Hematopoietic multipotent progenitor cell treated with erythropoietin and hydrocortisone succinate and interleukin-3 and kit ligand, for 6 days (in vitro differentiated cells): ENCODE results near the gene ADRA2B.

Source experiments
- DNase-seq: peaks from one replicate; pipeline ENCODE4 v3.0.0-alpha.2; 2015

The ADRA2B gene

GRCh38 chr2:96115631-96116423 lies 544 bp downstream of the ADRA2B start:
- DNase-seq: no peak

GRCh38 chr2:96114903-96115581 lies 1.3 kb downstream of the ADRA2B start:
- no peak for DNase-seq

DNA sequence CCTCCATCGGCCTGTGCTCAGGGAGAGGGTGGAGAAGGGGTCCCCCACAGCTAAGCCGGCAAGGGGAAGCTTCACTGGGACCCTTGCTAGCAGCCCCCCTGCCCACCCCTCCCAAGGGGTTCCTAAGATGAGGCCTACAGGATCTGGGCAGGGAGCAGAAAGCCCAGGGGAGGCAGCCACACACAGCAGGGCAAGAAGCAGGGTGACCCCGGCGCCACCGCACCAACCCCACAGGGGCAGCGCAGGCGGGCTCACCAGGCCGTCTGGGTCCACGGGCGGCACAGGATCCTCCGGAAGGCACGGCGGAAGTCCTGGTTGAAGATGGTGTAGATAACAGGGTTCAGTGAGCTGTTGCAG lies 1.8 kb downstream of the ADRA2B start:
- no peak for DNase-seq

DNA sequence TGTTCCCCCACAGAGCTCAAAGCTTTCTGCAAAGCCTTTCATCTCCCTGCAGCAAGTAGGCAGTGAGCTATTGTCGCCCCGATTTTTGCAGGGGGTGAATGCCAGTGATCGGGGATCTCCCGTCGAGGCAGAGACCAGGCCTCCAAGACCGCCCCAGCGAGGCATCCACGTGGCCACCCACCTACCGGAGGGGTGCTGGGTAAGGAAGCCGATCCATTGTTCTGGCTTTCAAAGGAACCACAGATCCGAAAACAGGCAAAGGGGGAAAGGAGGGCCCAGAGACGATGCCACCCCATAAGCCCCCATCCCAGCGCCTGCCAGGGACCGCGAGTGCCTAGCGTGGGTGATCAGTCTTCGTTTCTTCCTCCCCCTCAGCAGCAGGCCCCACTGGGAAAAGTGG lies 2.4 kb downstream of the ADRA2B start:
- DNase-seq: no peak

DNA sequence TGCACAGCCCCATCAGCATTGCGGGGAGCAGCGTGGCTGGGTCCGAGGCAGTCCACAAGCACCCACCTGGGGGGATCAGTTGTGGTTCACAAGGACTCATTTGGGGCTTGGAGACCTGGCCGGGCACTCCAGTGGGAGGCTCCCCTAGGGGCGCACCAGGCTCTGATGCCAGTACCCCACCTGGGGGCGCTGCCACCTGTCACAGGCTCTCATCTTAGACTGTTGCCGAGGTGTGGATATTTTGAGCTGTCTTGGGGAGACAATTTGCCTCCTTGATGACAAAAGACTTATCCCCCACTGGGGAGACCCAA lies 3.0 kb downstream of the ADRA2B start:
- peak; percentile 43 for DNase-seq

DNA sequence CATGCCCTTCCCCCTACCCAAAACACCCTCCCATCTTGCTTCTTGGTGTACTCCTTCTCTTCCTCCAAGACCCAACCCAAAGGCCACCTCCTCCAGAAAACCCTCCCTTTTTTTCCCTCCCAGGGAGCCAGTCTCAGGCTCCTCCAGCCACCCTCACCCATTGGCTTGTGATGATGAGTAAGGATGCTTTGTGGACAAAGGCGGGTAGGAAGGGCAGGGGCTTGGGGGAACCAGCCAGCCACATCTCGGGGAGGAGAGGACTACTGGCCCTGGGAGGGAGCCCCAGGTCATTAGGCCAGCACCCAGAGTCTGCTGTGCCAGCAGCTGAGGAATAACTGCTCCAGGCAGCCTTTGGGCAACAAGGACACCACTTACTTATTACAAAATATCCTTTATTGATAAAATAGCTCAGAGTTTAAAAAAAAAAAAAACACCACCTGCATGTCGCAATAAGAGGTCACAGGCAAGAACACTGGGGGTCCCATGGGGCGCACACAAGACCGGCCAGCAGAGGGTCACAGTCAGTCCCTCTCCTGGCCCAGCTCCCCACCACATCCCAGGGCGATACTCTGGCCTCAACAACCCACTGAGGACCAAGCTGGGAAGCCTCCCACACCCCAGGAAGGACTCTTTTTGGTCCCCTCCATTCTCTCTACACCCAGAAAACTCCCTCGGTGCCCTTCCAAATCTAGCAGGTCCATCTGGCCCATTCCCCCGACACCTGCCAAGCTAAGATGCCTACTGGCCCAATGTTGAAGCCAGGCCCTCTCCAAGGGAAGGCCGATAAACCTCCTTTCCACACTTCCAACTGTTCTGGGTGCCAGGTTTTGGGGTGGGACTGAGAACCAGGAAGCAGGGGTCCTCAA lies 3.6 kb downstream of the ADRA2B start:
- DNase-seq: no peak

DNA sequence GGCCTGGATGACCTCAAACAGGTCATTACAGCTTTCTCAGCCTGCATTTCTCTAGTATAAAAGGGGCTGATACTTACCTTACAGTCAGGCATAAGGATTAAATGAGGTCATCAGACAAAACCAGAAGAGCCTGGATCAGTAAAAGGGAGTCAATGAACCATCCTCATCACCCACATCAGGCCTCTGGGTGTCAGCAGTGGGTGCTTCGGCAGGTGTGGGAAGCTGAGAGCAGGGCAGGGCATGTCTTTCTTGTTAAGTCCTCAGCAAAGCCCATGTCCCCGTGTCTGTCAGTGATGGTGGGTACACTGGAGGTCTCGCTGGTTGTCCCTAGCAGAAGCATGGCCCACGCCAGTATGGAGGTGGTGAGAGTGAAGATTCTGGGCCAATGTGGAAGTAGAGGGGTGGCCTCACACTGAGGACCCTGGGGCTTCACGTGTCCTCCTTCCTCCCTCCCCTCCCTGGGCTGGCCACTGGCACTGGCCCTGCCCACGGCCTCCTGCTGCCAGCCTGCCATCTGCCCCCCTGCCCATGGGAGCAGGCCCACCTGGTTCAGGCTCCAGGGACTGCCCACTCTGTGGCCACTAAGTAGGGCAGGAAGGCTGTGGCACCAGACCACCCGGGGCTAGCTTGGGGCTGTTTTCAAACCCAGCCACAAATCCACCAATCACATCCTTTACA lies 4.4 kb downstream of the ADRA2B start:
- no peak for DNase-seq

DNA sequence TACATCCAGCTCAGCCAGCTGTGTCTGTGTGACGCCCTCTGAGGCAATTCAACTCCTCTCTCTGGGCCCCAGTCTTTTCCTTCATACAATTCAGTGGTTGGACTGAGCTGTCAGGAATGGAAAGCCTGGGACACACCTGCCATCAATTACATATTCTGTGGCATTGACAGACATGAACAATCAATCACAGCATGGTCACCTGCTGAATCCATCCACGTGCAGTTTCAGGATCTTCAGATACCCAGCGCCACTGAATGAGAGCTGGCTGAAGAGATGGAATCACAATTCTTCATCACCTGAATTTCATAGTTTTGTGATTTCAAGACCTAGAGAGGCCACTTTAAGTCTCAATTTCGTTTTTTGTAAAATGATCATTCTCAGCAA lies 5.1 kb downstream of the ADRA2B start:
- DNase-seq: no peak

DNA sequence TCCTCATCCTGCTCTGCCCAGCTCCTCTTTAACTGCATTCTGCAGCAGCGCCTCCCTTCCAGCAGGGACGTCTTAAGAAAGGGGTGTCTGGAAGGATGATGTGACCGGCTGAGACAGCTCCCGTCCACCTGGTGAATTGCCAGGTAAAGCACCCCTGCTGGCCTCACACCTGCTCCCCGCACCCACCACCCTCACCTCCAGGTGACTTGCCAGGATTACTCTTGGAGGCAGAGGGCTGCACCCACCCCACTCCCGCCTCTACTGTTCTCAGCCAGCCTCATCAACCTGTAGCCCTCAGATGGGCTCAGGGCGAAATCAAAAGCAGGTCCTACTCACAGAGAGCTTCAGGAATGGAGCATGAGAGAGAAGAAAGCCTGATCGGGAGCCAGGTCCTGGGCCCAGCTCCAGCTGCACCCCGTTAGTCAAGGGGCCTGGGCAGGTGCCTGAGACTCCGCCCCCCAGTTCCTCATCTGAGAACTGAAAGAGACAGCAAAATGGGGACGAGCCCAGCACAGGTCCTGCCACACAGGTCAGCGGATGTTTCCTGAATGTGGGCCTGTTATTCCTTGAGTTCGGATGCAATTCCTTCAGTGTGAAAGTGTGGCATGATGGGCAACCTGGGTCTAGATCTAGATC lies 5.6 kb downstream of the ADRA2B start:
- no peak for DNase-seq

GRCh38 chr2:96109931-96110511 lies 6.3 kb downstream of the ADRA2B start:
- DNase-seq: no peak

DNA sequence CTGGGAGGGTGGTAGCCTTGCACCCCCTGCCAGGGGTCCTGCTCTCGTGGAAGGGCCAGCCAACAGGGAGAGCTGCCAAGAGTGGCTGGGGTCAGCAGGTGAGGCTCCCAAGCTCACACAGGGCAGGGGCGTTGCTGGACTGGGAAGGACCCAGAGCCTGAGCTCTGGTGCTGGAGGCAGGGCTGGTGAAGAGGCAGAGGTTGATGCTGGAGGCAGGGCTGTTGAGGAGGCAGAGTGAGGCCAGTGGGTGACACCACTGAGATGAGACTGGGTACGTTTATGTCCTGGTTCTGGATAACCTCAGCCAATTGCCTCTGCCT lies 7.0 kb downstream of the ADRA2B start:
- no peak for DNase-seq

DNA sequence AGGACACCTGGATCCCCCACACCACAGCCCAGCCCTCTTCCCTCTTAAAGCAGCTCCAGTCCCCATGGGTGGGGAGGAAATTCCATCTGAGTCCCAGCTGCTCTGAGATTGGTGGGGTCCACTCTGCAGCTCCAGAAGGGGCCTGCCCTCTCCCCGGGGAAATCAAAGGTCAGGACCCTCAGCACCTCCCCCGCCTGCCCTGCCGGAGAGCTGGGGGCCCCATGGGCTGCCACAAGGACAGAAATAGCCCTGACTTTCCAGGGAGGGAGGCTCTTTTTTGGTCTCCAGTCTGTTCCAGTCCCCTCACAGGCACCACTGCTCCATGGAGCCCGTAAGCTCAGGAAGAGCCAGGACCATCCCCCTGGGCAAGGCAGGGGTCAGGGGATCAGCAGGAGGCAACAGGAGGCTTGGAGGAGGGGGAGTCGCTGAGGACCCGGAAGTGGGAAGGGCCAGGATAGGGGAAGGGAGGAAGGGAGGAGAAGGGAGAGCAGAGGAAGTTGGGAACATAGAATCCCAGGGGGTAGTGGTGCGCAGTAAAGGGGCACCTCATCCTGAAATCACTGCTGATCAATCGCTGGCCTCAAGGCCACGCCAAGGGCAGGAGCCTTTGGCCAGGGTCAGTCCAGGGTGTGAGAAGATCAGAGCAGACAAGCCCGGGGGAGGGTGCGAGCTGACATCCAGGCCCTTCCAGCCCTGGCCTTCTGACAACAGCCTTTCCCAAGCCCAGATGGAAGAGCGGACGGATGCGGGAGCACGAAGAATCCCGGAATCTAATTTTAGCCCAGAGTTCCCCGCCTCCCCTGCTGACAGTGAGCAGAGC lies 7.6 kb downstream of the ADRA2B start:
- no peak for DNase-seq

DNA sequence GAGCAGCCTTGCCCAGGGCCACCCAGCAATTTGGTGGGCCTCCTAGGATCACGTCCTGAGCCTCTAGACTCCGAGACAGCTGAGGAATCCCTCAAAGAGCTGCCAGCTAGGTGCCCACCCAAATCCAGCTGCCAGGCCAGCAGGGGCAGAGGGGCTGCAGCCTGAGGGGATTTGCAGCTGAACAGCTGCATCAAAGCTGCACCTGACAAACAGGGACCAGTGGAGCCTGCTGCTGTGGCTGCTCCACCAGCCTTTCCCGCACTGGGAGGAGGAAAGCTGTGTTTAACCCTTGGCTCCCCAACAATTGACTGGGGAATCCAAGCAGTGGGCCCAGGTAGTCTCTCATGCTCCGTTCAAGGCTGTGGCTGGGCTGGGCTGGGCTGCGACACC lies 8.2 kb downstream of the ADRA2B start:
- no peak for DNase-seq

DNA sequence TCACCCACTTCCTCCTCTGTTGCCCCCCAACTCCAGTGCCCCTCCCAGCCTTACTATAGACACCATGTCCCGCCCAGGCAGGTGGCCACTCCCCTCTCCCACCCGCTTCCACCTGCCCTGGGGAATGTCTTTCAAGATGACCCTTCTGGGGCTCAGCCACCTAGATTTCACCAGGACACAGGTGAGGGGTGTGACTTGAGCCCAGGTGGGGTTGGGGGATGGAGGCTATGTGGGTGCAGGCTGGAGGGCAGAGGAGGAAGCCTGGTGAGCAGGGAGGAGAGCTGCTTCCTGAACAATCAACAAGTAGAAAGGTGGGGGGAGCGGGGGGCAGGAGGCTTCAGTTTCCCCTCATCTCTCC lies 8.7 kb downstream of the ADRA2B start:
- DNase-seq: no peak

- no peak for DNase-seq
Observed at GRCh38 chr2:96106991-96107707, 9.2 kb downstream of the ADRA2B start.

DNA sequence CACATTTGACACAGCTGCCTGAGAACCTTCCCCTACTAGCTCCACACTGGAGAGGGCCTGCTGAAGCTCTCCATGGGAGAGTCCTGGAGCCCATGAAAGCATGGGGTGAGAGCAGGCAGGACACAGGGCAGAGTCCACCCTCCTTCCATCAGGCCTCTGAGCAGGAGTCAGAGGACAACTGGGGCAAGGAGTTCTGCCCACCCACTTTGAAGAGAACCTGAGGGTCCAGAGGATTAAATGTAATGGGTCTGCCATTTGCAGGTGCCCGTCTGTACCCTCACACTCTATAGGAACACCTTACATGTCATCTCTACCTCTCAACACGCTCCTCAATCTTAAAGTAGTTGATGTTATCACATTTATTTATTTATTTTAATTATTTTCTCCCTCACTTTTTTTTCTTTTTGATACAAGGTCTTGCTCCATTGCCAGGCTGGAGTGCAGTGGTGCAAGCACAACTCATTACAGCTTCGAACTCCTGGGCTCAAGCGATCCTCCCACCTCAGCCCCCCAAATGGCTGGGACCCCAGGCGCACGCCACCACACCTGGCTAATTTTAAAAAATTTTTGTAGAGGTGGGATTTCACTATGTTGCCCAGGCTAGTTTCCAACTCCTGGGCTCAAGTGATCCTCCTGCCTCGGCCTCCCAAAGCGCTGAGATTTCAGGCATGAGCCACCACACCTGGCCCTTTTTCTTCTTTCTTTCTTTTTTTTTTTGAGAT lies 10.2 kb downstream of the ADRA2B start:
- DNase-seq: no peak

DNA sequence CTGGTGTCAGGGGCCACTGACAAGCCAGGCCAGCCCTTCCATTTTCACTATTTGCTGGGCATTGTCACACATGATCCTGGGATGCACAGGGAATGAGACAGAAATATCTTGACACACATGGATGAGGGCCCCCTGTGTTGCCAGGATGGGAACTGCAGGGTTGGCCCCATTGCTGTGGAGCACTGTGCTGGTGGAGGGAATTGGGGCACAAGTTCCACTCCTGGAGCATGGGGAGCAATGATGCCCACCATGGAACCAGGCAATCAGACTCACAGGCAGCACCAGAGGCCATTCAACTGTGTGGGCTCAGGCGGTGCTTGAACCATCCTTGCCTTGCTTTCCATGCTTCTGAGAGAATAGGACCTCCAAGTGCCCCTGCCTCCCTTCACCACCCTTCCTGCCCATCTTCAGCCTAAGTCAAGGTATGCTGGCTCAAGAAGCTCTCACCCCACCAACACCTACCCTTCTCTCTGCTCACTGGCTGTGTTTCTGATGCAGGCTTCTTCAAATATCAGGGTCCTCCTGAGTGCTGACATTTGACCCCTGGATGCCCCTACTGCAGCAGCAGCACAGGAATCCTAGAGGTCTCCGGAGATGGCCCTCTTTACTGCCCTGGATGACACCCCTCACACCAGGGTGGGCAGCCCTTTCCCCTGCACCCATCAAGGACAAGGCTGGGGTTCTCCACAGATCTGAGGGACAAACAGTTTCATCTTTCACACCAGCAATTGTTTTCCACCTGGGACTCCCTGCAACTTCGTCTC lies 11.0 kb downstream of the ADRA2B start:
- DNase-seq: no peak

GRCh38 chr2:96104487-96104861 lies 11.9 kb downstream of the ADRA2B start:
- no peak for DNase-seq

- no peak for DNase-seq
Observed at GRCh38 chr2:96103761-96104486, 12.4 kb downstream of the ADRA2B start.
